IPS-20b (cell line): Measurements from ENCODE around the gene ELOVL1.
A peak's percentile ranks its signal among the peaks of the same experiment; 100 is the strongest.

ENCODE experiments used
- H3K27ac ChIP-seq: one replicate; pipeline ENCODE4 v1.5.1; 2013; ENCODE audit warnings: low read length
- H3K27me3 ChIP-seq: 2 replicates; pipeline ENCODE4 v1.6.1; 2013; ENCODE audit warnings: mild to moderate bottlenecking, low read length, inconsistent platforms; ENCODE audit not compliant: insufficient read depth
- H3K36me3 ChIP-seq: 2 replicates; pipeline ENCODE4 v1.6.1; 2013; ENCODE audit warnings: low read depth, mild to moderate bottlenecking, inconsistent platforms, low read length, moderate library complexity; ENCODE audit not compliant: insufficient read depth
- H3K4me1 ChIP-seq: 2 replicates; pipeline ENCODE4 v1.6.1; 2013; ENCODE audit warnings: mild to moderate bottlenecking, control low read depth, inconsistent platforms, low read length, moderate library complexity; ENCODE audit not compliant: insufficient read depth
- H3K4me3 ChIP-seq: 2 replicates; pipeline ENCODE4 v1.5.1; 2013; ENCODE audit warnings: mild to moderate bottlenecking, low read length, inconsistent platforms
- H3K9ac ChIP-seq: 2 replicates; pipeline ENCODE4 v1.6.1; 2013; ENCODE audit warnings: low read depth, mild to moderate bottlenecking, inconsistent platforms, low read length, moderate library complexity
- H3K9me3 ChIP-seq: 2 replicates; pipeline ENCODE4 v1.6.1; 2013; ENCODE audit warnings: mild to moderate bottlenecking, low read depth, low read length, inconsistent platforms; ENCODE audit not compliant: insufficient read depth

The ELOVL1 gene

DNA sequence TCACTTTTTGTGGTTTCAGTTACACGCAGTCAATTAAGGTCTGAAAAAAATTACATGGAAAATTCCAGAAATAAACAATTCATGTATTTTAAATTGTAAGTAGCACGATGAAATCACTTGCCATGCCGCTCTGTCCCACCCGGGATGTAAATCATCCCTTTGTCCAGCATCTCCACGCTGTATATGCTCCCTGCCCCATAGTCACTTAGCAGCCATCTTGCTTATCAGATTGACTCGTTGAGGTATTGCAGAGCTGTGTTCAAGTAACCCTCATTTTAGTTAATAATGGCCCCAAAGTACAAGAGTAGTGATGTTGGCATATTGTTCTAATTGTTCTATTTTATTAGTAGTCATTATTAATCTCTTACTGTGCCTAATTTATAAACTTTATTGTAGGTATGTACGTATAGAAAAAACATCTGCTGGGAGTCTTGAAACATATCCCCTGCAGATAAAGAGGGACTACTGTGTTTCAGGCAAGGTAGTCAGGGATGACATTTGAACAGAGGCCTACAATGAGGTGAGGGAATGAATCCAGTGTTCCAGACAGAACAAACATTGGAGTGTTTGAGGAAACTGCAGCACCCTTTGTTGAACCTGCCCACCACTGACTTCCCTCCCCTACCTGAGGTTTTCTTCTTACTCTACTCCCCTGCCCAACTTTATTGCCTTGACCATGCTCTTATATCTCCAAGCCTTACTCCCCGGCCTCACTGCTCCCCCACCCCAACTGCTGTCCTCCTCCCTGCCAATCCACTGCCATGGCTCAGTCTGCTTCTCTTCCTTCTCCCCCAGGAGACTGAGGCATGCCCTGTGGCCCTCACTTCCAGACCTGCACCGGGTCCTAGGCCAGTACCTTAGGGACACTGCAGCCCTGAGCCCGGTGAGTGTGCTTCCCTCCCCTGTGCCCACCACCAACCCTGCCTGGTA is 16.1 kb downstream of the ELOVL1 start:
- Histone ChIP-seq H3K4me3 (no peak overlapping the region), H3K27ac (no peak overlapping the region), H3K9ac (no peak overlapping the region), H3K9me3 (no peaks in the 10 kb centered on the region), H3K27me3 (peaks cover 18% of the 10 kb centered on the region), H3K36me3 (no peaks in the 10 kb centered on the region), H3K4me1 (peaks cover 14% of the 10 kb centered on the region; the same call in 1 of the 2 replicates)

DNA sequence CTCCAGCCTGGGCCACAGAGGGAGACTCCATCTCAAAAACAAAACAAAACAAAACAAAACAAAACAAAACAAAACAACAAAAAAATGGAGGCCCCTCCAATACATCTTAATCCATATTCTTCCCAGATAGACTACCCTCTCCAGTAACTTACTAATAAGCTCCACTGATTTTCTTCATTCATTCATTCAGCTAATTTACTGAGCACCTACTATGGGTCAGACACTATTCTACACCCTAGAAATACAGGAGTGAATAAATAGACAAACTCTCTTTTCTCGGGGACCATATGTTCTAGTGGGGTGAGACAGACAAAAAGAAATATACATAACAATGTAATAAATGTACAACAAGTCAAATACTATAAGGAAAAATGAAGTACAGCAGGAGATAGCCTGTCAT is 16.8 kb downstream of the ELOVL1 start:
- Histone ChIP-seq H3K36me3 (no peaks in the 10 kb centered on the region), H3K27ac (no peak overlapping the region), H3K9ac (no peak overlapping the region), H3K4me1 (peaks cover 14% of the 10 kb centered on the region; the same call in 1 of the 2 replicates), H3K9me3 (no peaks in the 10 kb centered on the region), H3K4me3 (no peak overlapping the region), H3K27me3 (peaks cover 20% of the 10 kb centered on the region)

DNA sequence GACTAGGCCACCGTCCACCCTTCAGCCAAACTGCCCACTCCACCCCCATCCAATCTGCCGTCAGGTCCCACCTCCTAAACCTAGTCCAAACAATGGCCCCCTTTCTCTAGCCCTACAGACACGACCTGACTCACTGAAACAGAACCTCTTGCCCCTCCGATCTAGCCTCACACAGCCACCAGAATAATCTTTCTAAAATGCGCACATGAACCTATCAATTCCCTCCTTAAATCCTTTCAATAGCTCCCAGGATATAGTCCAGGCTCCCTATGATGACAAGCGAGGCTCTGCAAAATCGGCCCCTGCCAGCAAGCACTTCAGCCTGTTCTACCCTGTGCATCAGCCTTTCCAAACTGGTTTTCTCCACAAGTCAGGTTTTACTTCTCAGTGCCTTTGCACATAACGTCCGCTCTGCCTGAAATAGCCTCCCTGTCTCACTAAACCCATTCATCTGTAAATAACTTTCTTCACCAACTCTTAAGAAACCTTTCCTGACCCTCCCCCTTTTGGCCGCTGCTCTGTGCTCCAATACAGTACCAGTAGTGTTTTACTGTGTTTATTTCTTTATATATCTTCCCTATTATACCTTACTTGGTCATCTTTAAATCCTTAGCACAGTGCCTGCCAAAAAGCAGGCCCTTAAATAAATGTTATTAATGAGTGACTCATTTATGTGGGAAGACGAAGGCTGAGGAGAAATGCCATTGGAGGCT is 18.1 kb downstream of the ELOVL1 start:
- Histone ChIP-seq H3K27ac (peak overlapping the region; percentile 85), H3K27me3 (peaks cover 20% of the 10 kb centered on the region), H3K4me1 (peaks cover 14% of the 10 kb centered on the region; the same call in 1 of the 2 replicates), H3K9ac (peak overlapping the region; percentile 78), H3K9me3 (no peaks in the 10 kb centered on the region), H3K36me3 (no peaks in the 10 kb centered on the region), H3K4me3 (peak overlapping the region; percentile 87)

DNA sequence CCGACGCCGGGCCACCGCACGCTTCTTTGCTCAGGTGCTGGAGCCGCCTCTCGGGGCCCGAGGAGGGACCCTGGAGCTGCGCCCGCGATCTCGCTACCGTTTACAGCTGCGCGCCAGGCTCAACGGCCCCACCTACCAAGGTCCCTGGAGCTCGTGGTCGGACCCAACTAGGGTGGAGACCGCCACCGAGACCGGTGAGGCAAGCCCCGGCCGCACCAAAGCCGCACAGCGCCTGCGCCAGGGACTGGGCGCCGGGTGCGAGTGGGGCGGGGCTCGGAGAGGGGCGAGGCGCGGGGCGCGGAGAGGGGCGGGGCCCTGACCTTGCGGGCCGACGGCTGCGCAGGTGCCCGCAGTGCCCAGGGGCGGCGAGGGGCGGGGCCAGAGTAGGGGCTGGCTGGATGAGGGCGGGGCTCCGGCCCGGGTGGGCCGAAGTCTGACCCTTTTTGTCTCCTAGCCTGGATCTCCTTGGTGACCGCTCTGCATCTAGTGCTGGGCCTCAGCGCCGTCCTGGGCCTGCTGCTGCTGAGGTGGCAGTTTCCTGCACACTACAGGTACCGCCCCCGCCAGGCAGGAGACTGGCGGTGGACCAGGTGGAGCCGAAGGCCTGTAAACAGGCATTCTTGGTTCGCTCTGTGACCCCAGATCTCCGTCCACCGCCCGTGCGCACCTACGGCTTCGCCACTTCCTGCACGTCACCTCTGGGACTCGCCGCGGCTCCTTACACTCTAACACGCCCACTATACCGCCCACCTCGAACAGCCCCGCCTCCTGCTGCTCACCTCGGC is 18.8 kb downstream of the ELOVL1 start:
- Histone ChIP-seq H3K36me3 (no peaks in the 10 kb centered on the region), H3K4me1 (peaks cover 14% of the 10 kb centered on the region; the same call in 1 of the 2 replicates), H3K4me3 (peak overlapping the region; percentile 87), H3K9ac (peak overlapping the region; percentile 87), H3K27me3 (peaks cover 20% of the 10 kb centered on the region), H3K27ac (peak overlapping the region; percentile 85), H3K9me3 (no peaks in the 10 kb centered on the region)

DNA sequence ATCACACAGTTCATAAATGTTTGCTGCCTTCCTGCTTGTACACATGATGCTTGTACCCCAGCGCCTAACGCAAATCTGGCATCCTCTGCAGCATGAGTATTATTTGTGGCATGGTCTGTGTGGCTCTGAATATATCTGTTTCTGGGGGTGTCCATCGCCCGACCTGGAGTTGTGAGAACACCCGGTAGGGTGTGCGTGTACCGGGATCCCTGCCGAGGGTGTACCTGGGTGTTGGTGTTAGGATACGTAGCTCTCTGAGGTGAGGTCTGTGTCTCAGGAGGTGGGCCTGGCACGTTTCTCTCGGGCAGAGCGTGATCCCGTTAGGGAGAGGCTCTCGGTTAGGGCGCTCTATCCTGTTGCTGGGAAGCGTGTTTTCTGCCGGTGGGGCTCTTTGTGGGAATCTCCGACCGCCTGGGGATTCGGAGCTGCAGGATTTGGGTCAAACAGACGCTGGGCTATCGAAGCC is 19.4 kb downstream of the ELOVL1 start:
- H3K4me3 ChIP-seq = peak overlapping the region; percentile 87
- no peak overlapping the region for H3K27ac ChIP-seq
- H3K36me3 ChIP-seq = no peaks in the 10 kb centered on the region
- H3K9me3 ChIP-seq = no peaks in the 10 kb centered on the region
- H3K4me1 ChIP-seq = peaks cover 14% of the 10 kb centered on the region; the same call in 1 of the 2 replicates
- H3K9ac ChIP-seq = peak overlapping the region; percentile 87
- peaks cover 20% of the 10 kb centered on the region for H3K27me3 ChIP-seq

DNA sequence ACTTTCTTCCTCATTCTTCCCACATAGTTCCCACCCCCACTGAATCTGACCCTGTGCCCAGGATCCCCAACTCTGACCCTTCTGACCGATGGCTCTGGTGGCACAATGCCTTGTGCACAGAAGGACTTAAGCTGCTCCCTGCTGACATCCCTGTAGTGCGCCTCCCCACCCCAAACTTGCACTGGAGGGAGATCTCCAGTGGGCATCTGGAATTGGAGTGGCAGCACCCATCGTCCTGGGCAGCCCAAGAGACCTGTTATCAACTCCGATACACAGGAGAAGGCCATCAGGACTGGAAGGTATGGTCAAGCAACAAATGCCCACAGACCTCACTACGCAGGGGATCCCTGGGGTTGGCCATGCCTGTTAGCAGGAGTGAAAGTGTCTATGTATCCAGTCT is 21.2 kb downstream of the ELOVL1 start:
- Histone ChIP-seq H3K27me3 (peaks cover 20% of the 10 kb centered on the region), H3K36me3 (no peaks in the 10 kb centered on the region), H3K9me3 (no peaks in the 10 kb centered on the region), H3K9ac (no peak overlapping the region), H3K4me1 (peaks cover 14% of the 10 kb centered on the region; the same call in 1 of the 2 replicates), H3K27ac (no peak overlapping the region), H3K4me3 (no peak overlapping the region)

DNA sequence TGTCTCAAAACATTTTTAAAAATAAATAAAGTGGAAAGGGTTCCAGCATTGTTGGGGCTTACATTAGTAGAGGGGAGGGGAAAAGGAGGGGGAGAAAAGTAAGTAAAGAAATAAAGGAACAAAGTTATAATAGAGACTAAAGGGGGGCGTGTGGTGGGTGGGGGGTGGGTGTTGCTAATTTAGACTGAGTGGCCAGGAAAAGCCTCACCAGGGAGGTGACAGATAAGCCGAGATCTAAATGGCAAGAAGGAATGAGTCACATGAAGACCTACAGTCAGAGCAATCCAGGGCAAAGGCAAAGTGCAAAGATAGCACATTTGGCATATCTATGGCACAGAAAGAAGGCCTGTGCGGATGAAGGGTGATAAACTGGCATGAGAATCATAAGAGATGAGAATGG is 22.7 kb downstream of the ELOVL1 start:
- H3K4me3 ChIP-seq = no peak overlapping the region
- no peak overlapping the region for H3K27ac ChIP-seq
- peaks cover 11% of the 10 kb centered on the region; the same call in 1 of the 2 replicates for H3K4me1 ChIP-seq
- H3K9ac ChIP-seq = no peak overlapping the region
- no peaks in the 10 kb centered on the region for H3K9me3 ChIP-seq
- peaks cover 20% of the 10 kb centered on the region for H3K27me3 ChIP-seq
- no peaks in the 10 kb centered on the region for H3K36me3 ChIP-seq

DNA sequence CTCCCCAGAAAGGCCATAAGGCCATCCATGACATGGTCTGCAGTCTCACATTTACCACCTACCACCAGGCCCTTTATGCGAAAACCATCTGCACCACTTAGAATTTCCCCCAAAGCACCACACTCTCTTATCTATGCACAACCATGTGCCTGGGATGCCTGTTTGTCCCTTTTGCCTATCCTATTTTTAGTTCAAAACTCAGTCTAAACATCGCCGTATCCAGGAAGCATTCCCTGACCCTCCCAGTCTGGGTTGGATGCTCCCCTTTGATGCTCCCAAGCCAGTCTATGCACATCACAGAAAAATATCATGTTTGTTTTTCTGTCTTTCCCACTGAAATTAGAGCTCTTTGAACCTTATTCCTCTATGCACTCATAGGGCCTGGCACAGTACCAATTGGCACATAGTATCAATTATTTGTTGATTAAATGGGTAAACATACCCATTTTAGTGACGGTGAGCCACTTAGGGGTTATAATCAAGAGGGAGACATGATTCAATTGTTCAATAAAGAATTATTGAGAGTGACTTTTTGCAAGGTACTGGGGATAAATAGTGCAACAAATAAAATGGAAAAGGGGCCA is 23.5 kb downstream of the ELOVL1 start:
- Histone ChIP-seq H3K9me3 (no peaks in the 10 kb centered on the region), H3K27ac (no peak overlapping the region), H3K9ac (no peak overlapping the region), H3K4me1 (peaks cover 5% of the 10 kb centered on the region; the same call in 1 of the 2 replicates), H3K36me3 (no peaks in the 10 kb centered on the region), H3K4me3 (no peak overlapping the region), H3K27me3 (peaks cover 20% of the 10 kb centered on the region)

DNA sequence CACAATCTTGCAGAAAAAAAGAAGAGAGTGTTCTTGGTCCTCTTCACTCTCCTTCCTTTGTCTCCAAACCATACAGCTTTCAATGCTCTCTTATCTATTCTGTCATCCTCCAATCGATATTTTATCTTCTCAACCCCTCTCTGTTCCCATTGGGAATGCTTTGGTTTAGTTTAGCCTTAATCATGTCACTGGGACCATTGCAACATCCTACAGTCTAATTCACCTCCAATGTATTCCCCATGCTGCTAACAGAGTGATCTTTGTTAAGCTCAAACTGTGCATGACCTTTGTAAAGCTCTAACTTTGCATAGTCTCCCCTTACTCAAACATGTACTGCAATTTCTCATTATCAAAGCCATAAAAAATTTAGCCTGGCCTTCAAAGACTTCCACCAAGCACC is 27.3 kb downstream of the ELOVL1 start:
- Histone ChIP-seq H3K27ac (no peak overlapping the region), H3K36me3 (no peaks in the 10 kb centered on the region), H3K9ac (no peak overlapping the region), H3K4me1 (no peaks in the 10 kb centered on the region), H3K4me3 (no peak overlapping the region), H3K9me3 (no peaks in the 10 kb centered on the region), H3K27me3 (no peaks in the 10 kb centered on the region)

DNA sequence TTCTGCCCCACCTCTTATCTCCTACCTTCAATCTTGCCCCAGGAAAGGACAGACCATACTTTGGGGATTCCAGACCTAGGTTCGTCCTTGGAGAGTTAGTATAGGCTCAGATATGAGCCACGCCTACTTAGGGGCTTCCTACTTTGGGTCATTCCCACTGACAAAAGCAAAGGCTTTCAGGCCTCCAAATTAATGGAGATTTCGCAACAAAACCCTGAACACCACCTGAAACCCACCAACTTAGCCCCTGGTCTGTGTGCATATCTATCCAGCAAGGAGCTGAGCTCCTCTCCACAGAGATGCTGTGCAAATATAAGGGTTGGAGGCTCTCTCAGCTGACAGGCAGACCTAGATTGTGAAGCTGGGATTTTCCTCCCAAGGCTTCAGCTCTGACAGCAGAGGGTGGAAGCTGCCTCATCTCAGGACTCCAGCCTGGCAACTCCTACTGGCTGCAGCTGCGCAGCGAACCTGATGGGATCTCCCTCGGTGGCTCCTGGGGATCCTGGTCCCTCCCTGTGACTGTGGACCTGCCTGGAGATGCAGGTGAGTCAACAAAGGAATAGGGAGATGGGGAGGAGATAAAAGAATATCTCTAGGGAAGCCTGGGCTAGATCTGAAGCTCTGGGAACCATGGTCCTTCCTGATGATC is 28.1 kb downstream of the ELOVL1 start:
- no peaks in the 10 kb centered on the region for H3K4me1 ChIP-seq
- no peaks in the 10 kb centered on the region for H3K27me3 ChIP-seq
- H3K27ac ChIP-seq = no peak overlapping the region
- H3K9me3 ChIP-seq = no peaks in the 10 kb centered on the region
- no peak overlapping the region for H3K4me3 ChIP-seq
- H3K36me3 ChIP-seq = no peaks in the 10 kb centered on the region
- H3K9ac ChIP-seq = no peak overlapping the region
